ENCODE results near the gene PRR12.

DNA sequence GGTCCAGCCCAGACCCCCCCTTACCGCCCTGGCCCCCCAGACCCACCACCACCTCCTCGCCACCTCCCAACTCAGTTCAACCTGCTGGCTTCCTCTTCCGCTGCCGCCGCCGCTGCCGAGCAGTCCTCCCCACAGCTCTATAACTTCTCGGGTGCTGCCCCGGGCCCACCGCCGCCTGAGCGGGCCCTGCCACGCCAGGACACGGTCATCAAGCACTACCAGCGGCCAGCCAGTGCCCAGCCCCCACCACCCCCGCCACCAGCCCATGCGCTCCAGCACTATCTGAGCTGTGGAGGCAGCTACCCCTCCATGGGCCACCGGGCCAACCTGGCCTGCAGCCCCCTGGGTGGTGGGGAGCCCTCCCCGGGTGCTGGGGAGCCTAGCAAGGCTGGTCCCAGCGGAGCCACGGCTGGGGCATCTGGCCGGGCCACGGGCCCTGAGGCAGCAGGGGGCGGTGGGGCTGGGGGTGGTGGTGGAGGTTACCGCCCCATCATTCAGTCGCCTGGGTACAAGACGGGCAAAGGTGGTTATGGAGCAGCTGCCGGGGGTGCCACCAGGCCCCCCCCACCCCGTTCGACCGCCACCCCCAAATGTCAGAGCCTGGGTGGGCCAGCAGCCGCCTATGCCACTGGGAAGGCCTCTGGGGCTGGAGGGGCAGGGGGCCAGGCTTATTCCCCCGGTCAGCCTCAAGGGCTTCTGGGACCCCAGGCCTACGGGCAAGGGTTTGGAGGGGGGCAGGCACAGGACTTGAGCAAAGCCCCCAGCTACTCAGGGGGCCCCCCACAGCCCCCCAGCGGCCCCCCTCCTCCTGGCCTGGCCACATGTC, 4.2 kb downstream of the PRR12 start:
- no peak for TF ChIP-seq POLR2A (IDR thresholded peaks at IDR 0.05)
- TF ChIP-seq, protein P1, sequence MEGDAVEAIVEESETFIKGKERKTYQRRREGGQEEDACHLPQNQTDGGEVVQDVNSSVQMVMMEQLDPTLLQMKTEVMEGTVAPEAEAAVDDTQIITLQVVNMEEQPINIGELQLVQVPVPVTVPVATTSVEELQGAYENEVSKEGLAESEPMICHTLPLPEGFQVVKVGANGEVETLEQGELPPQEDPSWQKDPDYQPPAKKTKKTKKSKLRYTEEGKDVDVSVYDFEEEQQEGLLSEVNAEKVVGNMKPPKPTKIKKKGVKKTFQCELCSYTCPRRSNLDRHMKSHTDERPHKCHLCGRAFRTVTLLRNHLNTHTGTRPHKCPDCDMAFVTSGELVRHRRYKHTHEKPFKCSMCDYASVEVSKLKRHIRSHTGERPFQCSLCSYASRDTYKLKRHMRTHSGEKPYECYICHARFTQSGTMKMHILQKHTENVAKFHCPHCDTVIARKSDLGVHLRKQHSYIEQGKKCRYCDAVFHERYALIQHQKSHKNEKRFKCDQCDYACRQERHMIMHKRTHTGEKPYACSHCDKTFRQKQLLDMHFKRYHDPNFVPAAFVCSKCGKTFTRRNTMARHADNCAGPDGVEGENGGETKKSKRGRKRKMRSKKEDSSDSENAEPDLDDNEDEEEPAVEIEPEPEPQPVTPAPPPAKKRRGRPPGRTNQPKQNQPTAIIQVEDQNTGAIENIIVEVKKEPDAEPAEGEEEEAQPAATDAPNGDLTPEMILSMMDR (IDR thresholded peaks at IDR 0.05 in 8 of 11, conservative IDR thresholded peaks at IDR 0.05 in 3 of 11), result no peak
